GM19351 (cell line): ENCODE data around the gene ZNF784.
"Not testable (repeated sequence)": the region's sequence is repeated elsewhere in the genome, so short reads cannot be mapped to it uniquely, and the experiment has no call there.

Experiments
- ATAC-seq: cut with Tn5 transposase; IDR thresholded peaks from one replicate; pipeline ENCODE4 v1.9.1; 2021; ENCODE audit warnings: mild to moderate bottlenecking, moderate library complexity; ENCODE audit not compliant: unreplicated experiment

Gene ZNF784

DNA sequence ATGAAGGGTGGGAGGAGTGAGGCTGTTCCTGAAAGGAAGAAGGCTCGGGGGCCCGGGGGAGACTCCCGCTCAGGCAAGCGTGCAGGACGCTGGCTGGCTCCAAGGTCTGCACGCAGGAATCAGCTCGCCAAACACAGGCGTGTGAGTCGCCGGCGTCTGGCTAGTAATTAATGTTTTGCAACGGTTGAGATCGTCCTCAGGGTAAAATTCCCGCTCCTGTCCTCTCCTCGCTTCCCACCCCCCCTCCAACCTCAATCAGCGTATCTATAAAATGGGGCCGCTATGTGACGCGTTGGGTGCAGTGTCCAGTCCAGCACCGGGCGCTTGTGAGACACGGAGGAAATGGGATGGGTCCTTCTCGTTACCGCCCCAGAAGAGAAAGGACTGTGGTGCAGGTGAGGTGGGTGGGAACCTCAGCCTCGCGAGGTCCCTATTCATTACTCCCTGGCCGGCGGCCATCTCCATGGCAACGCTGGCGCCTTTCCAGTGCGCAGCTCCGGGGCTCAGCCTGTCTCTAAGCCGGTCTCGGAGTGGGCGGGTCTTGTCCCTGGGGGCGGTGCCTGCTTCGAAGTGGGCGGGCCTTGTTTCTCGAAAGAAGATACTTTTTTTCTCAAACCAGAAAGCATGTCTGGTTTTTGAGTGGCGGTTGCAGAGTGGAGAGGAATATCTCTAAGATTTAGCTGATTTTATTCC, 37.2 kb downstream of the ZNF784 start:
- peak; percentile 88 for ATAC-seq

DNA sequence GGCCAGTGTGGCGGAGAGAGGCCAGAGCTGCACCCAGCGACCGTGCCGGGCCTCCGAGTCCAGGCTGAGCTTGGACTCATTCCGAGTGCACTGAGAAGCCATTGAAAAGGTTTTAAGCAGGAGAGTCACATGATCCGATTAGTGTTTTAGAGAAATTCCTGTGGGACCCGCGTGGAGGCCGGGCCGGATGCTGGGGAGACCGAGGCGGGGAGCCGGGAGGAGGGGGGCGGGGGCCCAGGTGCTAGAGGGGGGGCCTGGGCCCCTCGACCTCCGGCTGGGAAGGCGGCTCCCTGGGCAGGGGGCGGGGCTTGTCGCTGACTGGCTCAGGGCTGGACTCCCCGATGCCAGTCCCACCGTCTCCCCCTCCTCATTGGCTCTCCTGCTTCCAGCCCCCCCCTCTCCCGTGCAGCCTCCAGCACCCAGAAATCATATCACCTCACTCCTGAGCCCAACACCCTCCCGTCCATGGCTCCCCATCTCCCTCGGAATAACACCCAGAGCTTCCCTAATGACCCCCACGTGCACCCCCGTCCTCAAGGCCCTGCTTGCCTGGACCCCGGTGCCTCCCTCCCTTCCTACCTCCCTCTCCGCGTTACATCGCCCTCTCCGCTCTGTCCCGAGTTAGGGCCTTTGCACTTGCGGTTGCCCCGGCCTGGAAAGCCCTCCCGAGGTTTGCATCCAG, 38.6 kb downstream of the ZNF784 start:
- no peak for ATAC-seq

- no peak for ATAC-seq
Observed at GRCh38 chr19:55584871-55585270, 39.5 kb downstream of the ZNF784 start.

DNA sequence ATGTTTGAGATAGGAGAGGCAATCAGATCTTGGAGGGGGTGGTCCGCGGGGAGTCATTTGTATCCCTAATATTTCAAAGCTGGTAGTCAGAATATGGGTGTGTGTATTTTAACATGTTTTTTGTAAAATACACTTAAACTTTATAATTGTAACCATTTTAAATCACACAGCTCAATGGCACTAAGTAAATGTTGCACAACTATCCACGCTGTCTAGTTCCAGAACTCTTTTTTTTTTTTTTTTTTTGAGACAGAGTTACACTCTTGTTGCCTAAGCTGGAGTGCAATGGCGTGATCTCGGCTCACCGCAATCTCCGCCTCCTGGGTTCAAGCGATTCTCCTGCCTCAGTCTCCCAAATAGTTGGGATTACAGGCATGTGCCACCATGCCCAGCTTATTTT, 40.5 kb downstream of the ZNF784 start:
- not testable (repeated sequence) for ATAC-seq

DNA sequence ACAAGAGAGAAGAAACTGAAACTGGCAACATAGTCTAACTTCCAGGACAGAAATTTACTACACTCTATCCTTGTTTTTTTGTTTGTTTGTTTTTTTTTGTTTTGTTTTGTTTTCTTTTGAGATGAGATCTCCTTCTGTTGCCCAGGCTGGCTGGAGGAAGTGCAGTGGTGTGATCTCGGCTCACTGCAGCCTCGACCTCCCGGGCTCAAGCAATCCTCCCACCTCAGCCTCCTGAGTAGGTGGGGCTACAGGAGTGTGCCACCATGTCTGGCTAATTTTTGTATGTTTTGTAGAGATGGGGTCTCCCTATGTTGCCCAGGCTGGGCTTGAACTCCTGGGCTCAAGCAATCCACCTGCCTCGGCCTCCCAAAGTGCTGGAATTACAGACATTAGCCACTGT, 42.1 kb downstream of the ZNF784 start:
- not testable (repeated sequence) for ATAC-seq

DNA sequence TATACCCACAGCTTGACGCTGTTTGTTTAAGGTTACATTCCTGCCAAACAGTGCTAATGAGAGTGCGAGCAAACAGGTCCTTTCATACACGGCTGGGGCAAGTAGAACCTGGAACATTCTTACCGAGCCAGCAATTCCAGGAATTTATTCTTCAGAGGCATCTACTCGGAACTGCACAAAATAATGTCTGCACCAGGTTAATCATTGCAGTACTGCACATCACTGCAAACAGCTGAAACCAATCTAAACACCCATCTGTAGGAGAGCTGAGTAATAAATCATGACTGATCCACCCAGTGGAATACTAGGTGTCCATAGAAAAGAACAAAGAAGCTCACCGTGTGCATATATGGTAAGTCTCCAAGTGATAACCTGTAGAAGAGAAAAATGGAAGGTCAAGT, 42.5 kb downstream of the ZNF784 start:
- no peak for ATAC-seq

DNA sequence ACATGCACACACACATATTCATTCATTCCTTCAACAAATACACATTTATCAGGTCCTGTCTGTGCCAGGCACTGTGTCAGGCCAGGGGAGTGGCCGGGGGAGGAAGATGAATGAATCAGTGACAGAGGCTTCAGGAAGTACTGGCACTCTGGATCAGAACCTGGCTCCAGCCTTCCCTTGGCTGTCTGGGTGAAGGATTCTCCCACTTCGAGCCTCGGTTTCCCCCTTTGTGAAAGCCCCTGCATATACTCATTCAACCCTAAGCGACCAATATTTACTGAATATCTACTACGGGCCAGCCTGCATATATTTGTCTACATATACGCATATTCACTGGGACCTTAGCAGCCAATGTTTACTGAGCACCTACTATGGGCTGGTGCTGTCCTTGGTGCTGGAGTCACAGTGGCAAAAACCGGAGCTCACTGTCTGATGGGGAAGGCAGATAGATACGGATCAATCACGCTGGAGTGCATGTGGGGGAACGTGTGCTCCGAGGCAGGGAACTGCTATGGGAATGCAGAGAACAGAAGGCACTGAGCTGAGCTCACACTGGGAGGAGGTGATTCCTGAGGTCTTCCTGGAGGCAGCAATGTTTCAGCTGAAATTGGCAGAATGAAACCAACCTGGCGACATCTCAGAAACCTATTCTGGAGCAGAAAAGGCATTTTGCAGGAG, 43.1 kb downstream of the ZNF784 start:
- no peak for ATAC-seq

DNA sequence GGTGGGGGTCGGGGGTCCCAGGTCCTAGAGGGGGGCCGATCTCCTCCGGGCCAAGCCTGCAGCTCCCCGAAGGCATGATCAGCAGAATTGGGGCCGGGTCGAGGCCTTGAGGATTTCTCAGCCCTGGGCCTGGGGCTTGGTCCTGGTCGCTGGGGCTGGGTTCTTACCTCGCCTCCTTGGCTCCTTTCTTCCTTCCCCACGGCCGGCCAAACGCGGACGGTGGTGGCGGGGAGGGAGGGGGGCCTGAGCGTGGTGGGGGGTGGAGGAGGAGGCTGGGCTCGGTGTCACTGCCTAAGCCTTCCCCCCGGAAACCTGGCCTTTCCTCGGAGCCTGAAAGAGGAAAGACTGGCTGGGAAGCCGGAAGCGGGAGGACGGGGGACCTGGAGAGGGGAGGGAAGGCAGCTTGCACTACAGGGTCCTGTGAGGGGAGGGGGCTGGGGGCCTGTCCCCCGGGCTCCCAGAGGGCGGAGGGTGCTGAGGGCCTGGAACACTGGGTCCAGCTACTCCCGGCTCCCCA, 43.7 kb downstream of the ZNF784 start, which contains the start of gene ZNF579:
Gene ZNF579, minus strand, starts transcription at position 221 of the 517 bp plus-strand sequence. CDS start 1,209 bp downstream, outside the sequence.
- no peak for ATAC-seq

DNA sequence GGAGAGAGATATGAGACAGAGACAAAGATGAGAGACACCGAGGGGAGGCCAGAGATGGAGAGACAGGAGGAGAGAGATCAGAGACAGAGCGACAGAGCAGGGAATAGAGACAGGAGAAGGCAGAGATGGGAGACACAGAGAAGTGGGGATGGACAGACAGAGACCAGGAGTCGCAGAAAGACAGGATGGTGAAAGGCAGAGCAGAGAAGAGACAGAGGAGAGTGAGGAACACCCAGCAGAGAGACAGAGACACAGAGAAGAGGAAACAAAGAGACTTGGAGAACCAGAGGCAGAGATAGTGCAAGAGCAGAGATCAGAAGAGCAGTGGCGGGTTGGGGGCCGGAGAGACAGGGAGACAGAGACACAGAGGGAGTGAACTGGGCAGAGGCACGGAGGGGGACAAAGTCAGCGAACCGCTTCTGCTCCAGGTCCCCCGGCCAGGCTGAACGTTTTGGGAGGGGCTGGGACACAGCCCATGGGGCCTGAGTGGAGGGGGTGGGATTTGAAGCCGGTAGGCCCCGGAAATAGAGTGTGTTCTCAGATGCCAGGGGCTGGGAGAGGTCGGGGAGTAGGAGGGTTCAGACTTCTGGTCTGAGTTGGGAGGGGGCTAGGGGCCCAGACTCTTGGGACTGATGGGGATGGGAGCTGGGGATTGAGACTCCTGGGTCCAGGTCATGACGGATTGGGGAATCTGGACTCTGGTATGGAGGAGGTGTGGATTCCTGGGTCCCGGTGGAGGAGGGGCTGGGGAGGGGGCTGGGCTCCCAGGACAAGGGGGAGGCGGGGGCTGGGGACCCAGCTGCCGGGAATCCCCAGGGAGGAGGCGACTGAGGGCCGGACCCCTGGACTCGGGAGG, 44.4 kb downstream of the ZNF784 start:
- ATAC-seq, result no peak

DNA sequence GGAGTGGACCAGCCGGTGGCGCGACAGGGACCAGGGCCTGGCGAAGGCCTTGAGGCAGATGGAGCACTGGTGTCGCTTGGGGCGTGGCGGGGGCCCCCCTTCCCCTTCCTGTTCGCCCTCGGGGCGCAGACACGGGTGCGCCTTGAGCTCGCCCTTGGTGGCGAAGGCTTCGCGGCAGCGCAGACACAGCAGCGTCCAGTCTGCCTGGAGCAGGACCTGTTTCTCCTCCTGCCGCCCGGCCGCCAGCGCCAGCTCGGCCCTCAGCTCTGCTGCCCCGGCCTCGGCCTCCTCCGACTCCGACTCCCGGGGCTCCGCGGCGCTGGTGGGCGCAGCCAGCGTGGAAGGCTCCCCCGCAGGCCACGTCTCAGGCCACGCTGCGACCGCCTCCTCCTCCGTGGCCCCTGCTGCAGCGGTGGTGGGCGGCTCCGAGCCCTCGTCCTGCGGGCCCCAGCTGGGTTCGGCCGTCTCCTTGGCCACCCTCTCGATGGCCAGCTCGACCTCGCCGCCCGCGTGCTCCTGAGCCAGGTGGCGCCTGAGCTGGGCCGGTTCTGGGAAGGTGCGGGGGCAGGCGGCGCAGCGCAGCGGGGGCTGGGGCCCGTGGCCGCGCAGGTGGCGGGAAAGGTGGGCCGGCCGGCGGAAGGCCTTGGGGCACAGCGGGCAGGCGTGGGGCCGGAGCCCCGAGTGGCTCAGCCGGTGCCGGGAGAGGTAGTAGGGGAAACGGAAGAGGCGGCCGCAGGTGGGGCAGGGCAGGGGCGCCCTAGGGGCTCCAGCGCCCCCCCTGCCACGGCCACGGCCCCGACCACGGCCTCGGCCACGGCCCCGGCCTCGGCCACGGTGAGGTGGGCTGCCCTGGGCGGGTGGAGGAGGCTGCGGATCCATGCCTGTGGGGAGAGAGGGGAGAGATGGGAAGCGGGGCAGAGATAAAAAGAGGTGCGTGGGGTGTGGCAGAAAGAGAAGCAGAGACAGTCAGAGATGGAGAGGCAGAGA, 45.3 kb downstream of the ZNF784 start:
- no peak for ATAC-seq

- no peak for ATAC-seq
Observed at GRCh38 chr19:55578031-55578760, 46.2 kb downstream of the ZNF784 start.

- ATAC-seq, result no peak
Observed at GRCh38 chr19:55576746-55577145, 47.6 kb downstream of the ZNF784 start.

DNA sequence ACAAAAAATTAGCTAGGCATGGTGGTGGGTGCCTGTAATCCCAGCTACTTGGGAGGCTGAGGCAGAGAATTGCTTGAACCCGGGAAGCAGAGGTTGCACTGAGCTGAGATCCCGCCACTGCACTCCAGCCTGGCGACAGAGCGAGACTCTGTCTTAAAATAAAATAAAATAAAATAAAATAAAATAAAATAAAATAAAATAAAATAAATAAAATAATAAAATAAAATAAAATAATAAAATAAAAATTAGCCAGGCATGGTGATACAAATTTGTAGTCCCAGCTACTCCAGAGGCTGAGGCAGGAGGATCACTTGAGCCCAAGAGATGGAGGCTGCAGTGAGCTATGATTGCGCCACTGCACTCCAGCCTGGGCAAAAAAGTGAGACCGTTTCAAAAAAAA, 50.4 kb downstream of the ZNF784 start:
- ATAC-seq, result not testable (repeated sequence)
